Gastroesophageal sphincter (tissue), 4 donors: ENCODE results near the gene TRIM15. TPM values are rescaled to one million over a fixed set of nuclear protein-coding genes. Genes with fewer than 3 reads are reported as not detected.
A peak's percentile ranks its signal among the peaks of the same experiment; 100 is the strongest.
"Not testable (repeated sequence)": the region's sequence is repeated elsewhere in the genome, so short reads cannot be mapped to it uniquely, and the experiment has no call there.

Experiments
- ATAC-seq: fragments of 150-250 bp; one replicate; pipeline ENCODE4 v1.9.1; 2016; ENCODE audit warnings: mild to moderate bottlenecking, moderate library complexity
- H3K27ac ChIP-seq, 4 donors: fragments of 200-600 bp; sonication (generic) in 3 of 4; 1 replicate in 3 of 4; 2 replicates in 1 of 4; pipeline ENCODE4 v1.5.1; 2016 to 2019
- H3K27me3 ChIP-seq: fragments of 200-600 bp; sonication (generic); one replicate; pipeline ENCODE4 v1.5.1; 2019
- H3K36me3 ChIP-seq, 2 donors: fragments of 200-600 bp; sonication (generic); one replicate each; pipeline ENCODE4 v1.5.1; 2019; ENCODE audit warnings: control low read depth in 1 of 2
- H3K4me1 ChIP-seq, 3 donors: fragments of 200-600 bp; sonication (generic); 1 replicate in 2 of 3; 2 replicates in 1 of 3; pipeline ENCODE4 v1.5.1; 2016 to 2019; ENCODE audit warnings: control low read depth in 2 of 3
- H3K4me3 ChIP-seq, 2 donors: fragments of 200-600 bp; sonication (generic); one replicate each; pipeline ENCODE4 v1.5.1; 2019; ENCODE audit warnings: mild to moderate bottlenecking in 1 of 2, moderate library complexity in 1 of 2
- H3K9me3 ChIP-seq, 3 donors: fragments of 200-600 bp; sonication (generic); one replicate each; pipeline ENCODE4 v1.5.1; 2017 to 2019; ENCODE audit warnings: control low read depth in 2 of 3
- EP300 ChIP-seq: sonication (generic); formaldehyde crosslinking; IDR thresholded peaks from one replicate; pipeline ENCODE4 v1.6.1; 2017; ENCODE audit warnings: antibody characterized with exemption, mild to moderate bottlenecking
- POLR2A ChIP-seq, 2 donors: fragments of 450-650 bp; IDR thresholded peaks; one replicate each; pipeline ENCODE4 v1.6.1; 2017; ENCODE audit warnings: antibody characterized with exemption in 2 of 2, mild to moderate bottlenecking in 2 of 2, moderate library complexity in 1 of 2
- POLR2AphosphoS5 ChIP-seq: sonication (generic); formaldehyde crosslinking; IDR thresholded peaks from one replicate; pipeline ENCODE4 v1.6.1; 2017; ENCODE audit warnings: antibody characterized with exemption
- WGBS, 2 donors: methylation state at CpG; one replicate each; pipeline ENCODE4 v1.1.5; 2018; ENCODE audit warnings: low coverage in 1 of 2; 5-methylcytosine and 5-hydroxymethylcytosine counted together
- total RNA-seq, 4 donors: library from RNA; depleted of rRNA; stranded (reverse); fragments of >200 nt; gene quantifications; one replicate each; pipeline ENCODE4 v1.1.0, GENCODE V29; 2016
- TF ChIP-seq, protein P1 (sequence below), 4 experiments: fragments of 200-600 bp in 2 of 4; fragments of 450-650 bp in 2 of 4; sonication (generic) in 1 of 4; IDR thresholded peaks; one replicate each; pipeline ENCODE4 v1.5.1; 2017 to 2019; ENCODE audit warnings: antibody characterized with exemption in 4 of 4, mild to moderate bottlenecking in 2 of 4, moderate library complexity in 2 of 4

TRIM15 gene
- total RNA-seq, 4 donors from 2014 or later, result not detected

DNA sequence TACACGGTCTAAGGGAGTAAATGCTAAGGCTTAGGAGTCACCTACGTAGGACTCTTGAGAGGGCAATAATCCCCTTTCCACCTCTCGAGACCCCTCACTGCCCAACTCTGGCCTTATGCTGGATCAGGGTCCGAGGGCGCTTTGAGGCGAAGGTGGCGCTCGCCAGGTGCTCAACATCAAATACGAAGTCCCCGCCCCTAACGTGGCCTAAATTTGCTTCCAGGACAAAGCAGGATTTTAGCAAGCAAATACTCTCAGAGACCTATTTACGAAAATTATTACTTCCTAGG is 50.3 kb downstream of the TRIM15 start:
- Histone ChIP-seq H3K27ac (peak overlapping the region; percentile 89 to 97 (median 94)), H3K9me3 (no peaks in the 10 kb centered on the region), H3K27me3 (no peaks in the 10 kb centered on the region), H3K36me3 (no peaks in the 10 kb centered on the region), H3K4me1 (peaks cover 4 to 50% (median 12%) of the 10 kb centered on the region in 3 donors), H3K4me3 (peak overlapping the region; percentile 54 to 67)
- ATAC-seq, result no peak
- TF ChIP-seq, protein P1, sequence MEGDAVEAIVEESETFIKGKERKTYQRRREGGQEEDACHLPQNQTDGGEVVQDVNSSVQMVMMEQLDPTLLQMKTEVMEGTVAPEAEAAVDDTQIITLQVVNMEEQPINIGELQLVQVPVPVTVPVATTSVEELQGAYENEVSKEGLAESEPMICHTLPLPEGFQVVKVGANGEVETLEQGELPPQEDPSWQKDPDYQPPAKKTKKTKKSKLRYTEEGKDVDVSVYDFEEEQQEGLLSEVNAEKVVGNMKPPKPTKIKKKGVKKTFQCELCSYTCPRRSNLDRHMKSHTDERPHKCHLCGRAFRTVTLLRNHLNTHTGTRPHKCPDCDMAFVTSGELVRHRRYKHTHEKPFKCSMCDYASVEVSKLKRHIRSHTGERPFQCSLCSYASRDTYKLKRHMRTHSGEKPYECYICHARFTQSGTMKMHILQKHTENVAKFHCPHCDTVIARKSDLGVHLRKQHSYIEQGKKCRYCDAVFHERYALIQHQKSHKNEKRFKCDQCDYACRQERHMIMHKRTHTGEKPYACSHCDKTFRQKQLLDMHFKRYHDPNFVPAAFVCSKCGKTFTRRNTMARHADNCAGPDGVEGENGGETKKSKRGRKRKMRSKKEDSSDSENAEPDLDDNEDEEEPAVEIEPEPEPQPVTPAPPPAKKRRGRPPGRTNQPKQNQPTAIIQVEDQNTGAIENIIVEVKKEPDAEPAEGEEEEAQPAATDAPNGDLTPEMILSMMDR (IDR thresholded peaks at IDR 0.05), result no peak
- TF ChIP-seq POLR2A (IDR thresholded peaks at IDR 0.05), result no peak
- 0% methylated on average over 3 to 4 of the region's 12 CpGs for WGBS, 2 donors

- WGBS, 2 donors, result 0 to 2% methylated on average over 1 to 8 of the region's 45 CpGs
- no peaks in the 10 kb centered on the region for H3K9me3 ChIP-seq
- peak overlapping the region; percentile 54 to 67 for H3K4me3 ChIP-seq
- no peaks in the 10 kb centered on the region for H3K27me3 ChIP-seq
- ATAC-seq, result peak; percentile 91
- no peaks in the 10 kb centered on the region for H3K36me3 ChIP-seq
- peaks cover 4 to 46% (median 12%) of the 10 kb centered on the region in 3 donors for H3K4me1 ChIP-seq
- TF ChIP-seq, protein P1 (IDR thresholded peaks at IDR 0.05), result peak in 1 of 4 experiments; percentile 3
- TF ChIP-seq EP300 (no peak), POLR2AphosphoS5 (peak; percentile 81), POLR2A (IDR thresholded peaks at IDR 0.05) (peak; percentile 70 to 91)
- peak overlapping the region; percentile 89 to 97 (median 94) for H3K27ac ChIP-seq
These were observed 50.8 kb downstream of the TRIM15 start for GRCh38 chr6:30213957-30214656.

- no peaks in the 10 kb centered on the region for H3K36me3 ChIP-seq
- ATAC-seq, result no peak
- H3K9me3 ChIP-seq, result no peaks in the 10 kb centered on the region
- no peaks in the 10 kb centered on the region for H3K27me3 ChIP-seq
- H3K27ac ChIP-seq, result peak overlapping the region; percentile 89 to 97 (median 94)
- whole genome bisulfite sequencing, 2 donors, result 20 to 68% methylated on average over 1 to 14 of the region's 14 CpGs
- peak overlapping the region; percentile 54 to 67 for H3K4me3 ChIP-seq
- TF ChIP-seq POLR2AphosphoS5, result no peak
- no peak for TF ChIP-seq EP300
- TF ChIP-seq POLR2A (IDR thresholded peaks at IDR 0.05), result no peak
- TF ChIP-seq, protein P1 (IDR thresholded peaks at IDR 0.05), result no peak
- peaks cover 4 to 45% (median 12%) of the 10 kb centered on the region in 3 donors for H3K4me1 ChIP-seq
These were observed 51.3 kb downstream of the TRIM15 start for GRCh38 chr6:30214657-30214982.

DNA sequence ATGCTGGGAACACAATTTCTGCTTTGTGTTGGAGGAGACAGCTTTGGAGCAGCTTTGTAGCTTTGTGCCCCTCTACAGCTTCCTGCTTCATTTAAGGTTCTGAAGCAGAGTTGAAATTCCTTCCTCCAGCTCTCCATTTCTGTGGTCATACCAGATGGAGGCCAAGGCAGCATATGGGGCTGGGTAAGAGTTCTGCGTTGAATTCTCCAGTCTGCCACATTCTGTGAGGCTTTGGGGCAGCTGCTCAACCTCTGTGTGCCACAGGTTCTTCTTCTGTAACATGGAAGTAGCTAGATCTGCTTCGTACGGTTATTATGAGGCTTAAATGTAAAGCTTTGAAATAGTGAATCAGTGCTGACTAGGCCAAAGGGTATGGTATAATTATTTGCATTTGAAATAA is 52.8 kb downstream of the TRIM15 start:
- H3K4me1 ChIP-seq, result peaks cover 4 to 30% (median 12%) of the 10 kb centered on the region in 3 donors
- no peak for TF ChIP-seq POLR2AphosphoS5
- WGBS, 2 donors, result 54 to 64% methylated on average over 2 to 3 of the region's 3 CpGs
- no peaks in the 10 kb centered on the region for H3K9me3 ChIP-seq
- no peak overlapping the region for H3K4me3 ChIP-seq
- H3K27ac ChIP-seq, result no peak overlapping the region
- no peak for ATAC-seq
- no peaks in the 10 kb centered on the region for H3K36me3 ChIP-seq
- H3K27me3 ChIP-seq, result no peaks in the 10 kb centered on the region

GRCh38 chr6:30219244-30219643 is 55.9 kb downstream of the TRIM15 start:
- H3K27me3 ChIP-seq, result no peaks in the 10 kb centered on the region
- H3K9me3 ChIP-seq, result no peaks in the 10 kb centered on the region
- peaks cover 0 to 14% (median 0%) of the 10 kb centered on the region in 3 donors for H3K4me1 ChIP-seq
- ATAC-seq, result peak; percentile 51
- TF ChIP-seq, protein P1 (IDR thresholded peaks at IDR 0.05), result peak; percentile 55 to 83 (median 69)
- TF ChIP-seq POLR2AphosphoS5, result no peak
- TF ChIP-seq POLR2A (IDR thresholded peaks at IDR 0.05), result no peak
- no peak for TF ChIP-seq EP300
- no peak overlapping the region for H3K4me3 ChIP-seq
- no peaks in the 10 kb centered on the region for H3K36me3 ChIP-seq
- whole genome bisulfite sequencing, 2 donors, result 0% methylated on average over 1 of the region's 1 CpG; no CpG with 5 or more reads in 1 of the 2 donors
- no peak overlapping the region for H3K27ac ChIP-seq

DNA sequence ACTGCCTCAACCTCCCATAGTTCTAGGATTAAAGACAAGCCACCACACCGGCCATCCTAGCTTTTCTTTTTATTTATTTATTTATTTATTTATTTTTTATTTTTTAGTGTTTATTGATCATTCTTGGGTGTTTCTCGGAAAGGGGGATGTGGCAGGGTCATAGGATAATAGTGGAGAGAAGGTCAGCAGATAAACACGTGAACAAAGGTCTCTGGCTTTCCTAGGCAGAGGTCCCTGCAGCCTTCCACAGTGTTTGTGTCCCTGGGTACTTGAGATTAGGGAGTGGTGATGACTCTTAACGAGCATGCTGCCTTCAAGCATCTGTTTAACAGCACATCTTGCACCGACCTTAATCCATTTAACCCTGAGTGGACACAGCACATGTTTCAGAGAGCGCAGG is 58.0 kb downstream of the TRIM15 start:
- not testable (repeated sequence) for H3K9me3 ChIP-seq, H3K27me3 ChIP-seq, H3K4me3 ChIP-seq, H3K36me3 ChIP-seq, ATAC-seq, H3K4me1 ChIP-seq, H3K27ac ChIP-seq
- 88 to 100% methylated on average over 1 to 2 of the region's 6 CpGs for WGBS, 2 donors

DNA sequence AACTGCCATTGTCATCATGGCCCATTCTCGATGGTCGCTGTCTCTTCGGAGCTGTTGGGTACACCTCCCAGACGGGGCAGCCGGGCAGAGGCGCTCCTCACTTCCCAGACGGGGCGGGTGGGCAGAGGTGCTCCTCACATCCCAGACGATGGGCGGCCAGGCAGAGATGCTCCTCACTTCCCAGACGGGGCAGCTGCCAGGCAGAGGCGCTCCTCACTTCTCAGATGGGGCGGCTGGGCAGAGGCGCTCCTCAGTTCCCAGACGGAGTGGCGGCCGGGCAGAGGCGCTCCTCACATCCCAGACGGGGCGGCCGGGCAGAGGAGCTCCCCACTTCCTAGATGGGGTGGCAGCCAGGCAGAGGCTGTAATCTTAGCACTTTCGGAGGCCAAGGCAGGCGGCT is 58.6 kb downstream of the TRIM15 start:
- H3K27me3 ChIP-seq, H3K4me1 ChIP-seq, ATAC-seq, H3K4me3 ChIP-seq, H3K36me3 ChIP-seq, H3K27ac ChIP-seq, H3K9me3 ChIP-seq: not testable (repeated sequence)
- no CpG with 5 or more reads among the region's 23 CpGs for WGBS, 2 donors
